ENCODE data around the gene CAPN1.
"Not testable (repeated sequence)": the region's sequence is repeated elsewhere in the genome, so short reads cannot be mapped to it uniquely, and the experiment has no call there.

Gene CAPN1

GRCh38 chr11:65181569-65182257, at the start of gene CAPN1:
Gene CAPN1 (plus strand): TSS chr11:65181928. CDS start chr11:65182702, 774 bp downstream.
- peak; percentile 22 to 61 (median 28) for DNase-seq

GRCh38 chr11:65132238-65132987, 49.3 kb upstream of the CAPN1 start:
- DNase-seq, result no peak

- peak in 1 of 4 experiments; percentile 13 for DNase-seq
Measured at GRCh38 chr11:65132988-65133700, 48.6 kb upstream of the CAPN1 start.

GRCh38 chr11:65133724-65134123, 48.0 kb upstream of the CAPN1 start:
- DNase-seq, result no peak

- peak; percentile 83 to 93 (median 86) for DNase-seq
Measured at GRCh38 chr11:65134240-65134951, 47.3 kb upstream of the CAPN1 start, which contains the start of gene SYVN1. Gene SYVN1 (minus strand): TSS chr11:65134519. CDS start chr11:65133601, 918 bp downstream.

- DNase-seq, result peak; percentile 50 to 71 (median 63)
Measured at GRCh38 chr11:65134952-65135632, 46.6 kb upstream of the CAPN1 start.

- no peak for DNase-seq
Measured at GRCh38 chr11:65135633-65136145, 46.0 kb upstream of the CAPN1 start.

GRCh38 chr11:65136515-65137096, 45.1 kb upstream of the CAPN1 start:
- no peak for DNase-seq

- DNase-seq, result no peak
Measured at GRCh38 chr11:65141896-65142494, 39.7 kb upstream of the CAPN1 start.

GRCh38 chr11:65147352-65148075, 34.2 kb upstream of the CAPN1 start:
- DNase-seq, result no peak

- no peak for DNase-seq
Measured at GRCh38 chr11:65148657-65149056, 33.1 kb upstream of the CAPN1 start.

GRCh38 chr11:65150131-65150508, 31.6 kb upstream of the CAPN1 start:
- not testable (repeated sequence) for DNase-seq

- no peak for DNase-seq
Measured at GRCh38 chr11:65150509-65151299, 31.0 kb upstream of the CAPN1 start.

- DNase-seq, result no peak
Measured at GRCh38 chr11:65151331-65151899, 30.3 kb upstream of the CAPN1 start.

- DNase-seq, result no peak
Measured at GRCh38 chr11:65152122-65152521, 29.6 kb upstream of the CAPN1 start.

GRCh38 chr11:65156256-65156655, 25.5 kb upstream of the CAPN1 start:
- DNase-seq, result no peak

GRCh38 chr11:65156926-65157325, 24.8 kb upstream of the CAPN1 start:
- no peak for DNase-seq

GRCh38 chr11:65157336-65157735, 24.4 kb upstream of the CAPN1 start:
- DNase-seq, result no peak

- no peak for DNase-seq
Measured at GRCh38 chr11:65159012-65159411, 22.7 kb upstream of the CAPN1 start.
